GM15510 (cell line): ENCODE results near the gene UNC5C.

Experiments
- POLR2A ChIP-seq: IDR thresholded peaks from 3 replicates; pipeline ENCODE4 v1.6.1; 2011; ENCODE audit warnings: borderline replicate concordance; ENCODE audit not compliant: insufficient read length; ENCODE audit errors: extremely low read depth

Gene UNC5C

GRCh38 chr4:95415346-95415771, 133.4 kb downstream of the UNC5C start:
- TF ChIP-seq POLR2A, result no peak

GRCh38 chr4:95411371-95412088, 137.2 kb downstream of the UNC5C start:
- no peak for TF ChIP-seq POLR2A

GRCh38 chr4:95410387-95410977, 138.3 kb downstream of the UNC5C start:
- no peak for TF ChIP-seq POLR2A

- no peak for TF ChIP-seq POLR2A
Measured at GRCh38 chr4:95409750-95410149, 139.0 kb downstream of the UNC5C start.

- no peak for TF ChIP-seq POLR2A
Measured at GRCh38 chr4:95409127-95409526, 139.6 kb downstream of the UNC5C start.

GRCh38 chr4:95402299-95402698, 146.5 kb downstream of the UNC5C start:
- no peak for TF ChIP-seq POLR2A

- no peak for TF ChIP-seq POLR2A
Measured at GRCh38 chr4:95398217-95398616, 150.6 kb downstream of the UNC5C start.

- no peak for TF ChIP-seq POLR2A
Measured at GRCh38 chr4:95394752-95395306, 153.9 kb downstream of the UNC5C start.

GRCh38 chr4:95393821-95394220, 155.0 kb downstream of the UNC5C start:
- no peak for TF ChIP-seq POLR2A

- TF ChIP-seq POLR2A, result no peak
Measured at GRCh38 chr4:95388911-95389310, 159.9 kb downstream of the UNC5C start.

- no peak for TF ChIP-seq POLR2A
Measured at GRCh38 chr4:95387719-95388118, 161.1 kb downstream of the UNC5C start.

- TF ChIP-seq POLR2A, result no peak
Measured at GRCh38 chr4:95386410-95386809, 162.4 kb downstream of the UNC5C start.

- TF ChIP-seq POLR2A, result no peak
Measured at GRCh38 chr4:95381843-95382580, 166.8 kb downstream of the UNC5C start.

GRCh38 chr4:95379633-95380032, 169.1 kb downstream of the UNC5C start:
- no peak for TF ChIP-seq POLR2A

- TF ChIP-seq POLR2A, result no peak
Measured at GRCh38 chr4:95377366-95377900, 171.3 kb downstream of the UNC5C start.
